ENCODE data around the gene TBC1D2B. TPM values are rescaled to one million over a fixed set of nuclear protein-coding genes. Genes with fewer than 3 reads are reported as not detected.

Gene TBC1D2B
- total and polyA plus RNA-seq, 2 experiments from 2014 or later, result 6.5 to 16.5 TPM

- Histone ChIP-seq H3K9me3 (ENCODE audit: low read depth) (no peaks in the 10 kb centered on the region), H3K4me3 (no peak overlapping the region), H3K27ac (no peak overlapping the region), H3K36me3 (no peaks in the 10 kb centered on the region), H3K27me3 (no peaks in the 10 kb centered on the region), H3K4me1 (ENCODE audit: low read depth) (no peaks in the 10 kb centered on the region)
- no peak for TF ChIP-seq CTCF (IDR thresholded peaks at IDR 0.05; ENCODE audit: low read depth, low read length)
- peak in 1 of 2 donors; percentile 93 for DNase-seq (ENCODE audit: low read depth in 1 of 2, low spot score in 1 of 2)
Observed at GRCh38 chr15:78093242-78094020, 15.9 kb upstream of the TBC1D2B start.

GRCh38 chr15:78092261-78093041, 14.9 kb upstream of the TBC1D2B start, which contains the start of gene SH2D7:
TSS of gene SH2D7 (plus strand) at chr15:78092561. CDS start at chr15:78092585, 24 bp downstream.
- H3K4me1 ChIP-seq (ENCODE audit: low read depth), result no peaks in the 10 kb centered on the region
- no peaks in the 10 kb centered on the region for H3K36me3 ChIP-seq
- DNase-seq (ENCODE audit: low read depth in 1 of 2, low spot score in 1 of 2), result peak in 1 of 2 donors; percentile 17
- no peak within 1 kb of the TSS for H3K4me3 ChIP-seq
- H3K27me3 ChIP-seq, result no peaks in the 10 kb centered on the region
- no peak within 1 kb of the TSS for H3K27ac ChIP-seq
- no peaks in the 10 kb centered on the region for H3K9me3 ChIP-seq (ENCODE audit: low read depth)
- no peak for TF ChIP-seq CTCF (IDR thresholded peaks at IDR 0.05; ENCODE audit: low read depth, low read length)

- no peaks in the 10 kb centered on the region for H3K4me1 ChIP-seq (ENCODE audit: low read depth)
- no peaks in the 10 kb centered on the region for H3K9me3 ChIP-seq (ENCODE audit: low read depth)
- H3K36me3 ChIP-seq, result no peaks in the 10 kb centered on the region
- H3K27ac ChIP-seq, result no peak overlapping the region
- no peak for TF ChIP-seq CTCF (IDR thresholded peaks at IDR 0.05; ENCODE audit: low read depth, low read length)
- no peak for DNase-seq (ENCODE audit: low read depth in 1 of 2, low spot score in 1 of 2)
- no peaks in the 10 kb centered on the region for H3K27me3 ChIP-seq
- no peak overlapping the region for H3K4me3 ChIP-seq
Observed at GRCh38 chr15:78090422-78091063, 13.0 kb upstream of the TBC1D2B start.

GRCh38 chr15:78088773-78089080, 11.2 kb upstream of the TBC1D2B start:
- H3K36me3 ChIP-seq, result no peaks in the 10 kb centered on the region
- H3K4me3 ChIP-seq, result no peak overlapping the region
- no peak for DNase-seq (ENCODE audit: low read depth in 1 of 2, low spot score in 1 of 2)
- H3K27me3 ChIP-seq, result no peaks in the 10 kb centered on the region
- TF ChIP-seq CTCF (IDR thresholded peaks at IDR 0.05; ENCODE audit: low read depth, low read length), result no peak
- H3K4me1 ChIP-seq (ENCODE audit: low read depth), result no peaks in the 10 kb centered on the region
- no peak overlapping the region for H3K27ac ChIP-seq
- H3K9me3 ChIP-seq (ENCODE audit: low read depth), result no peaks in the 10 kb centered on the region

- H3K9me3 ChIP-seq (ENCODE audit: low read depth), result no peaks in the 10 kb centered on the region
- no peak overlapping the region for H3K27ac ChIP-seq
- no peaks in the 10 kb centered on the region for H3K27me3 ChIP-seq
- H3K4me1 ChIP-seq (ENCODE audit: low read depth), result no peaks in the 10 kb centered on the region
- H3K36me3 ChIP-seq, result no peaks in the 10 kb centered on the region
- no peak overlapping the region for H3K4me3 ChIP-seq
- no peak for TF ChIP-seq CTCF (IDR thresholded peaks at IDR 0.05; ENCODE audit: low read depth, low read length)
- no peak for DNase-seq (ENCODE audit: low read depth in 1 of 2, low spot score in 1 of 2)
Observed at GRCh38 chr15:78087951-78088772, 10.7 kb upstream of the TBC1D2B start.
